Testis (tissue), 2 donors: ENCODE data around the gene RPTOR.

ENCODE experiments used
- CTCF ChIP-seq, 3 experiments: fragments of 450-650 bp in 2 of 3; fragments of 200-600 bp in 1 of 3; sonication (generic) in 1 of 3; IDR thresholded peaks; one replicate each; pipeline ENCODE4 v1.5.1; 2016 to 2019; ENCODE audit warnings: antibody characterized with exemption in 3 of 3, mild to moderate bottlenecking in 2 of 3, moderate library complexity in 1 of 3
- POLR2A ChIP-seq: fragments of 450-650 bp; IDR thresholded peaks from one replicate; pipeline ENCODE4 v1.6.1; 2017; ENCODE audit warnings: antibody characterized with exemption, mild to moderate bottlenecking, moderate library complexity

GRCh38 chr17:80731323-80731722, 186.7 kb downstream of the RPTOR start:
- TF ChIP-seq CTCF (IDR thresholded peaks at IDR 0.05) (no peak), POLR2A (no peak)
